HG02759 (cell line): ENCODE measurements around the gene IQSEC2.

Experiments used
- ATAC-seq: cut with Tn5 transposase; IDR thresholded peaks from one replicate; pipeline ENCODE4 v1.9.1; 2021; ENCODE audit warnings: mild to moderate bottlenecking, moderate library complexity; ENCODE audit not compliant: unreplicated experiment

The IQSEC2 gene

GRCh38 chrX:53272808-53273337 lies 8.5 kb downstream of the IQSEC2 start:
- no peak for ATAC-seq

GRCh38 chrX:53269536-53270107 lies 11.8 kb downstream of the IQSEC2 start:
- ATAC-seq, result no peak

- ATAC-seq, result no peak
These were observed 13.2 kb downstream of the IQSEC2 start for GRCh38 chrX:53268173-53268572.

GRCh38 chrX:53266914-53267313 lies 14.5 kb downstream of the IQSEC2 start:
- no peak for ATAC-seq

- no peak for ATAC-seq
These were observed 15.4 kb downstream of the IQSEC2 start for GRCh38 chrX:53265771-53266574.

DNA sequence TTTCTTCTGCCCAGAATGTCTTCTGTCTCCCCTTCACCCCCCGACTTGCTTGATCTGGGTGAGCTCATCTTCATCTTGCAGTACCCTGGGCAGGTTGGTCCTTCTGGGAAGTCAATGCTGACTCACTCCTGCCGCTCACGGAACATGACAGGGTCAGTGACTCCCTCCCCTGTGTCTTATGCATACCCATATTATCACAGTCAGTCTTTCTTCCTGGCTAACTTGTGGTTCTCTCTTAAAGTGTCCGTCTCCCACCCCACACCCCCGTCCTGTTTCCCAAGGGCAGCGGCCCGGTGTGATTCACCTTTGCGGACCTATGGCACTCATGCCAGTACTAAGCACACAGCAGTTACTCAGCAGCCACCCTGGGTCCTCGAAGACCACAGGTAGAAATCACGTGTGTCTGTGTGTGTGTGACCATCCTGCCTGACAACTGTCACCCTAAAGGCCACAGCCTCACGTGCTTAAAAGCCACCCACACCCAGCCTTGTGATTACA lies 17.7 kb downstream of the IQSEC2 start:
- ATAC-seq, result no peak

DNA sequence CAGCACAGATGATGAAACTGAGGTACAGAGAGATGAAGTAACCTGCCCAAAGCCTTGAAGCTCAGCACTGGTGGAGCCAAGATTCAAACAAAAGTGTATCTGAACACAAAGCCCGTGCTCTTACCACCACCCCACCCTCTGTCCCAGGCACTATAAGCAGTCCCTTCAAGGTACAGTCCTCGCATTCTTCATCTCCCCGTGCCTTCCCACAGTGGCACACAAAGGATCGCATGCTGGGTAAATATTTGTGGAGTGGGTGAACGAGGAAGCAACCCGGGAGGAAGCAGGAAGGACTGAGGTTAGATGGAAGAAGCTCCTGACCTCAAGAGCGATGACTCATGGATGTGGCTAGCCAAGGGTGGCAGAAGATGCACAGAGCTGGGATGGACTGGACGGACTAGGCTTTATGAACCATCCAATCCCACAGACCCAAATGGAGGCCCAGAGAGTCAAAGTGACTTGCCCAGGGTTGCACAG lies 18.4 kb downstream of the IQSEC2 start:
- ATAC-seq, result no peak

DNA sequence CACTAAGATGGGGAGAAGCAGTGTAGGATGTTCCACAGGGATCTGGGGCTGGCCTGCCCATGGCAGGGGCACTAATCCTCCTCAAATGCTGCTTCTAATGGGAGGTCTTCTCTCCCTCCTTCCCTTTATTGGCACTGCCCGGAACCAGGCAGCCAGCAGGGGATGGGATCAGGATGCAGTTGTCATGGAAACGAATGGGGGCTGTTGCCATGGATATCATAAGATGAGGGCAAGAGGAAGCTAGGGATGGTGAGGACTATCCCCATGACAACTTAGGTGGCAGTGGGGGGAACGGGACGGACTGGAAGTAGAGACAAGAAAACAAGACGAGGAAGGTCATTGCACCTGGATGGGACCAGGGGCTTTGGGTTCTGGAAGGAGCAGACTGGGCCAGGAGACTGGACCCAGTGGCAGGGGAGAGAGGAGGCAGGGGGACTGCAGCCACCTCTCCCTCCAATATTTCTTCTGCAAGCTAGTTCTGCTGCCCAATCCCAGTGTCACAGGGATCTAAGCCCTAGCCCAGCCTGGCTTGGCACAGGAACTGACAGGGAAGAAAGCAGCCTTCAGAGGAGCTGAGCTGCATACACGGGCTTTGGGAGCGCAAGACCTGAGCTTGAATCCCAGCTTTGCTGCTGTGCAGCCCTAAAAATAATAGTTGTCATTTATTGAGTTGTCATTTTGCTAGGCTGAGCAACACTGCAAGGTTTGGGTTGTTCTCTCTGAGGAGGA lies 19.0 kb downstream of the IQSEC2 start:
- ATAC-seq, result no peak

DNA sequence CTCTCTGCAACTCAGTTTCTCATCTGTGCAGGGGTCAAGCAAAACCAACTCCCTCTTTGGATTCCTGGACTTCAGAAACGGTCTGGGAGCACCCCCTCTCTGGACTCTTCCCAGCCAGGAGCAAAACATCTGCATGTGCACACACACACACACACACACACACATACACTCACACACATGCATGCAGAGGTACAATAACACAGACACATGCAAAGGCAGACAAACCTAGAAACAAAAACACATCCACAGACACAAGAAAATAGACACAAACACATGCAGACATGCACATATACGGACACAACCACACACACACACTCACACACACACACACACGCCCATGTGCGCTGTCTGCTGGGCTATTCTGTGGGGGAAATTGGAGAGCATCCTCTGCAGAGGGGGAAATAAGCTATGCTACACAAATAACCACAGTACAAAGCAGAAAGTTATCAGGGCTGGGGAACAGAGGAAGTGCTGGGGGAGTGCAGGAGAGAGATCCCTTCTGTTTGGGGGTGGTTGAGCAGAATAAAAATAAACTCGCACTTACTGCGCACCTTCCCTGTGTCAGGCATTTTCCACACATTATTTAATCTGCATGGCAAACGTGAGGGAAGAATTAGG lies 19.9 kb downstream of the IQSEC2 start:
- ATAC-seq, result no peak

- no peak for ATAC-seq
These were observed 20.5 kb downstream of the IQSEC2 start for GRCh38 chrX:53260836-53261235.

DNA sequence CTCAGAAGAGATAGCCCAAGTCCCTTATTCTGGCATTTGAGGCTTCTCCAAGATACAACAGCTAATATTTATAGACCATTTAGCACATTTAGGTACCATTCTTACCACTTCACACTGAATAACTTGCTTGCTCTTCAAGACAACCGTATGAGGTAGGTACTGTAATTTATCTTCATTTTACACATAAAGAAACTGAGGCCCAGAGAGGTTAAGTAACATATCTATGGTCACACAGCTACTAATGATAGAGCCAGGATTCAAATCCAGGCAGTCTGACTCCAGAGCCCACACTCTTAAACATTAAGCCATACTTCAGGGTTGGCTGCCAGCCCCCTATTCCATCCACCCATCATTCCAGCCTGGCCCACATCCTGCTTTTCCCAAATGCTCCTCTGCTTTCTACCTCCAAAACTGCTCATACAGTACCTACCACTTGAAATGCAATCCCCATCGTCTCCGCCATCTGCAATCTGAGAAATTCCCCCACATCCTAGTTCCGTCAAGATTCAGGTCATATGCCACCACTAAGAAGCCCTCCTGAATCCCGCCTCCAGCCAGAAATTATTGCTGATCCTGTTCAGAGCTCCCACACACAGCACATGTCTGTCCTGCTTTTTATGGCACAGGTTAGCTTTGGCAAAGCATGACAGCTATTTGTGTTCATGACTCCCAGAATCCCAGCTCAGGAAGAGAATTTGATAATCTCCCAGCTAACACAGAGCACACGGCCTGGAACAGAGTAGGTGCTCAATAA lies 23.5 kb downstream of the IQSEC2 start:
- ATAC-seq, result no peak

- no peak for ATAC-seq
These were observed 24.2 kb downstream of the IQSEC2 start for GRCh38 chrX:53257166-53257565.

DNA sequence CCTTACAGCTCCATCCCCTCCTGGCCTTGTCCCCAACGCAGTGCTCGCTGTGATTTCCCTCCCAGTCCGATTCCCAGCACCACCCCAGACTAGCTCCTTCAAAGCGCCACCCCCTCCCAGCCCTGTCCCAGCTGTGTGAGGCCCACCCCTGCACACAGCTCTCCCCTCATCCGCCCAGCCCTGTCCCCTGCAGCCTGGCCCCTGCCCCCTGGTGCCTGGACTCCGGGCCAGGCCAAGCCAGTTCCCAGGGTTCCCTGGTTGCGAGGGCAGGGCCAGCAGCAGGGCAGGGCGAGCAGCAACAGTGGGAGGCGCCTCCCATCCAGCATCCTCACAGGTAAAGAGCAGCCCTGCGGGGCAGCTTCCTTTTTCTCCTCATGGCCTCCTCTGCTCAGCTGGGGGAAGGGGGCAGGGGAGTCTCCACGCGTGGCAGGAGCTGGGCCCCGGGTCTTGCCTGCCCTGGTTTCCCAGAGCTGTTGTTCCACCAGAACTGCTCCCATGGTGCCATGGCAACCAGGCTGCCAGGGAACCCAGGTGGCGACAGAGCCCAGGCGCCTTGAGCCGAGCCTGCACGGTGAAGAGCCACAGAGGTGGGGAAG lies 24.8 kb downstream of the IQSEC2 start:
- ATAC-seq, result no peak

GRCh38 chrX:53255738-53256191 lies 25.6 kb downstream of the IQSEC2 start:
- ATAC-seq, result no peak

DNA sequence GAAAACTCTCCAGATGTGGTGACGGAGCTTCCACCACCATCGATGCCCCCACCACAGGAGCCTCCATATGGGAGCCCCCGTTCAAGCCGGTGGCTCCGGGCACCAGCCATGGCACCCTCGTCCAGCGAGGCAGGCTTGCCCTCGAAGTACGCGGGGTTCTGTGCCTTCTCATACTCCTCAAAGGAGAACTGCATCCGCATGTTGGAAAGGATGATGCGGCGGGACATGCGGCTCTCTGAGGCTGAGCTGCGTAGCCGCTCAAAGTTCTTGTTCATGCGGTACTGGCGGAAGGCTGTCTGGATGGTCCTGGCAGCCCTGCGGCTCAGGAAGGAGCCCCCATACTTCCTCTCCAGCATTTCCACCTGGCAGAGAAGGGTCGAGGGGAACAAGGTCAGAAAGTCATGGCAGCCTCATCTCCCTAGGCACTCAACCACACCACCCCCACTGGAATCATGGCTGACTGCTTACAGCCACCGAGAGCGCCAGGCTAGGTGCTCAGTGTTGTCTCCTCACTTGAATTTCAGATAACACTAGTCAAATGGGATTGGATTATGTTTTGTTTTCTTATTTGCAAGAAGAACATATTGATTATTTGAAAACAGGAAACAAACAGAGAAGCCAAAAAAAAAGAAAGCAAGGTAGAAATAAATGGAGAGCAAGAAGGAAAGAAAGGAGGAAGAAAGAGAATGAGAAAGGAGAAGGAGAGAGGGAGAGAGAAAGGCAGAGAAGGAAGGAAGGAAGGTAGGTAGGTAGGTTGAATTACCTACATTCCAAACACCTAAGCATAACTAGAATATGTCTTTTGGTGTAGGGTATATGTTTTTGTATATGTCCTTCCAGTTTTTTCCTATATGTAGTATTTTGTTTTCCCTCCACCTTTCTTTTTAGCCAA lies 26.6 kb downstream of the IQSEC2 start:
- ATAC-seq, result no peak

GRCh38 chrX:53253293-53254020 lies 27.9 kb downstream of the IQSEC2 start:
- no peak for ATAC-seq

DNA sequence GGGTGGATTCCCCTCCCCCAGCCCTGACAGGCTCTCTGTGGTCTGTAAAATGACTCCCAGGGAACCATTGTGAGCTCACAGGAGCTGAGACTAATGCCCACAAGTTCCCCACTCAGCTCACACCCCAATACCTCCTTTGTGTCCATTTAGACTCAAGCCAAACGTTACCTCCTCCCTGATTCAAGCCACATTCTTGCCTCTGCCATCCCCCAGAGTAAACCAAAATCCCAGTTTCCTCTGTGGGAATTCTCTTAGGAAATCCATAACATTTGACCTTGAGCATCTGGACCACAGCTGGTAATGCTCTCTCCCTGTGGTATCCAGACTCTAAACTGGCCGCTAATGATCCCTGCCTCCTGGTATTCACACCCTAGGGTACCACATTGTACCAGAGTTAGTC lies 30.1 kb downstream of the IQSEC2 start:
- no peak for ATAC-seq

DNA sequence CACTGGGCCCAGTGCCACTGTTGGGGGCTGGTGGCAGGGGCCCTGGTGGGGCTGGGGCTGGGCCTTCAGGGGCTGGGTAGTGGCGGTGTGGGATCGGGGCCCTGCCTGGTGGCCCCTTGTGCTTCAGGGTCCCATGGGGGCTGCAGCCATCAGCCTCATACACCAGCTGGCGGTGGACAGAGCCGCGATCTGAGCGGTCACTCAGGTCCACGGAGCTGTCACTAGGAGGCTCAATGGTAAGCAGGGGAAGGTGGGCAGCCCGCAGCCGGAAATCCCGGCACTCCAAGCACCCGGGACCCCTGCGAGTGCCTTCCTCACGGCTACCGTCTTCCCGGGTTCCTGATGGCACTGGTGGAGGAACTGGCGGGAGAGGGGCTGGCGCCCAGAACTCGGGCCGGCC lies 30.8 kb downstream of the IQSEC2 start:
- ATAC-seq, result no peak
